GM19043 (cell line): Measurements from ENCODE around the gene PSMB7.

Experiments used
- ATAC-seq: cut with Tn5 transposase; IDR thresholded peaks from one replicate; pipeline ENCODE4 v1.9.1; 2021; ENCODE audit warnings: low read depth; ENCODE audit not compliant: unreplicated experiment

PSMB7 gene

GRCh38 chr9:124330011-124330697 lies 85.1 kb downstream of the PSMB7 start:
- ATAC-seq: no peak

GRCh38 chr9:124329206-124329792 lies 85.9 kb downstream of the PSMB7 start:
- no peak for ATAC-seq

DNA sequence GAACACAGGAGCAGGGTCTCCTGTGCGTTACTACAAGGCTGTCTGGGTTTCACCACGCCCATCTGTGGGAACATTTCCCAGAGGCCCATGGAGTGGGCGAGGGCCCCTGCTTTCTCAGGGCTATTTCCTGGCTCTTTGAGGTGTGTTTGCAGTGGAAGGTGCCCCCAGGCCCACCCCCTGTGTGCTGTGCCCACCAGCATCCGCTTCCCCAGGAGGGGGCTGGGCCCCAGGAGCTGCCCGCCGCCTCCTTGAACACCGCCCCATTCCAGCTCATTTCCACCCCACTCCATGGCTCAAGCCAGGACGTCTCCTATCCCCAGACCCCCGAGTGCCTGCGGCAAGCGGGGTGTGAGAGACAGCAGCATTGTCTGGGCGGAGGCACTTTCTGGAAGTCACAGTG lies 87.0 kb downstream of the PSMB7 start:
- no peak for ATAC-seq

- ATAC-seq: no peak
These were observed 87.8 kb downstream of the PSMB7 start for GRCh38 chr9:124327491-124327890.

GRCh38 chr9:124326378-124326777 lies 88.9 kb downstream of the PSMB7 start:
- ATAC-seq: no peak

- no peak for ATAC-seq
These were observed 89.4 kb downstream of the PSMB7 start for GRCh38 chr9:124325816-124326215.

DNA sequence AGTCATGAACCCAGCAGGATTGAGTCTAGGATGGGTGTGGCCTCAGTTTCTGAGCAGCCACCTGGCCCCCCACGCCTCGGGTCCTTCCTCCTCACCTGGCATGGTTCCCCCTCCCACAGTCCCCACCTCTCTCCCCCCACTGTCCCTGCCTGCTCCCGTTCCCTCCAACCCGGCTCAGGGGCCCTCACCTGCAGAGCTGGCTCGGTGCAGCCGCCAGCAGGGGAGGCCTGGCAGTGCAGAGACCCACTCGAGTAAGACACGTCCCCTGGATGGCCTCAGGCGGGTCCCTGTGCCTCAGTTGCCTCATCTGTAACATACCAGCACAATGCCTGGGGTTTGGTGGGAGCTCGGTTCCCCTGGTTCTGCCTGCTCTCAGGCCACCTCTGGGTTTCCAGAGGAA lies 91.3 kb downstream of the PSMB7 start:
- ATAC-seq: no peak

- ATAC-seq: no peak
These were observed 92.4 kb downstream of the PSMB7 start for GRCh38 chr9:124322618-124323432.

DNA sequence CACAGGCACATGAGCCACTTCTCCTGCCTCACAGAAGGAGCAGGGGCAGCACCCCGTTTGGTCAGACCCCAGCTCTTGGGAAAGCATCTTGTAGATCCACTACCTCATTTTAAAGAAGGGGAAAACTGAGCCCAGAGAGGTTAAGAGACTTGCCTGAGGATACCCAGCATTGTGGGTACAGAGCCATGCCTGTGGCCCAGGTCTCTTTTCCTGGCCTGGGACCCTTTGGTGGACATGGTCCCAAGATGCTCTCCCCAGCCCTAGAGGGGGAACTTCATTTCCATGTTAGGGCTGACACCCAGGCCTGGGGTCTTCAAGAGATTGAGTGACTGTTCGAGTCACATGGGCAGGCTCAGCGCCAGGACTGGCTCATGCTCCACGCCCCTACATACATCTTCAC lies 93.3 kb downstream of the PSMB7 start:
- no peak for ATAC-seq

GRCh38 chr9:124321416-124321815 lies 93.8 kb downstream of the PSMB7 start:
- ATAC-seq: no peak

DNA sequence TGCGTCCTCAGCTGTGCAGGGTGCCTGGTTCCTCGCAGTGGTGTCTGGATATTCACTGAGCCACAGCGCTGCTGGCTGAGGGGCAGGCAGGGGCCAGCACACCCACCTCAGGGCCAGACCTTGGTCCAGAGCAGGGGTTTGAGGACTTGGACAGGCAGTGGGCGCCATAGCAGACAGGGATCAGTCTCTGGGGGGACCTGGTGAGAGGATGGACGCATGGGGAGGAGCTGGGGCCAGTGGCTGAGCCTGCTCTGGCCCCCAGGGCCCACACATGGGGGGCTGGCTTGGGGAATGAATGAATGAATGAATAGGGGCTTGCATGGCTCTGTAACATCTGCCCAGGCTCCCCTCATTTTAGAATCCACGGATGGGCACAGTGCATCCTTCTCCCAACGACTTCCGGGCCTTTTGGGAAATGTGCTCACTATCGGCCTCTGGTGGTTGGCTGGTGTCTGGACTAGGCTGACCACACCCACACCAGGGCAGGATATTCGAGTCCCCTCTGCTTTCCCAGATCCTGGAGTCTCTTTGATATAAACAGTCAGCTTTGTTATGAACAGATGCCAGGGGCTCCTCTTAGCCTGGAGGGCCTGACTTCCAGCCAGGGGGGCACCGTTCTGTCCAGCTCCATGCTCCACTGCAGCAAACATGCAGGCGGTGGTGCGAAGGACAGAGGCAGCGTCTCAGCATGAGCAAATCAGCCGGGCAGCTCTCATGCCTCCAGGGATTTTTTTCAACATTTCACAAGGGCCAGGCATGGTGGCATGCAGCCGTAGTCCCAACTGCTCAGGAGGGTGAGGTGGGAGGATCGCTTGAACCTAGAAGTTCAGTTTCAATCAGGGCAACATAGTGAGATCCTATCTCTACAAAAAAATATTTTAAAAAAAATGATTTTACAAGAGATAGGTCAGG lies 94.9 kb downstream of the PSMB7 start:
- ATAC-seq: no peak

- no peak for ATAC-seq
These were observed 99.4 kb downstream of the PSMB7 start for GRCh38 chr9:124315882-124316281.

DNA sequence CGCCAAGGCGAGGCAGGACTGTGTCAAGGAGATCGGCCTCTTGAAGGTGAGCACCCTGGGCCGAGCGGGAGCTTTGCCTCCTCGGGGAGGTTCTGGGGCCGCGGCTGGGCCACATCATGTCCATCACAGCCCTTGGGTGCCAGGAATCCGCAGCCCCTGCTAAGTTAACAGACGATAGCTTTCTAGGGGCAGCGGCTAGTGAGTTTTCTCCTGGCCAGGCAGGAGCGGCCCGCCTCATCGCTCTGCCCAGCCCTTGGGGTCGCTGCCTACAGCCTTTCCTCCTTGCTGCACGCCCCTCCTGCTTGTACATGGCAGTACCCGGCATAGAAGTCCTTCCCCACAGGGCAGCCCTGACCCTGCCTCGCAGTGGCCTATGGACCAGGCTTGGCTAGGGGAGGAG lies 101.3 kb downstream of the PSMB7 start:
- ATAC-seq: no peak

DNA sequence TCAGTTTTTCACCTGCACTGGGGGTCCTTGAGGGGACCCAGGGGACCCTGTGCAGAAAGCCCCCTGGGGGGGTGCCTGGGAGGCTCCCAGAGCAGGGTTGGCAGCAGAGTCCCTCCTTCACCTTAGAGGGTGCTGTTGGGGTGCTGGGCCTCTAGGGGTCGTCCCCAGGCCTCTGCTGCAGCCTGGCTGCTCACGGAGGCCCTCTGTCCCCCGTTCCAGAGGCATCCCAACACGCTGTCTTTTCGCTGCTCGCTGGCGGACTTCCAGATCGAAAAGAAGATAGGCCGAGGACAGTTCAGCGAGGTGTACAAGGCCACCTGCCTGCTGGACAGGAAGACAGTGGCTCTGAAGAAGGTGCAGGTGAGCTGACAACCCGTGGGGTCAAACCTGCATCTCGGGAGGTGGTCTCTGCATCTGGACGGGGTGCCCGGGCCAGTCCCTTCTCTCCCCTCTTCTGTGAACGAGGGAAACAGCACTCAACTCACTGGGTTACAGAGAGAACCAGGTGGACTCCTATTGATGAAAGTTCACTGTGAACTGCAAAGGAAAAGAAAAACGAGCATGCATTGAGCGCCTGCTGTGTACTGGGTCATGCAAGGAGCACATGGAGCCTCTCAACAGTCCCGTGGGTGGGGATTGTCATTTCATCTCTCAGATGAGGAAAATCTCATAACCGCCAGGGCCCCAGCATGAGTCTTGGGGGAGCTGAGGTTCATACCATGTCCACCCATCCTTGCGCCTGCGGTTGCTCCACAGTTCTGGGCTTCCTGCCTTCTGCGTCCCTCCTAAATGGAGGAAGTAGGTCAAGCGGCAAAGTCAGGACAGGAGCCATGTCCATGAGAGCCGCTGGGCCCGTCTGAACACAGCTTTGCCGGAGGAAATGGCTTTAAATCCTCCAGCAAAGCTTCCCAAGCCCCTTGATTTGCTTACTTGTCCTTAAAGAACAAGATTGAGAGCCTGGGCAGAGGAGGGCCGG lies 102.7 kb downstream of the PSMB7 start:
- ATAC-seq: no peak

DNA sequence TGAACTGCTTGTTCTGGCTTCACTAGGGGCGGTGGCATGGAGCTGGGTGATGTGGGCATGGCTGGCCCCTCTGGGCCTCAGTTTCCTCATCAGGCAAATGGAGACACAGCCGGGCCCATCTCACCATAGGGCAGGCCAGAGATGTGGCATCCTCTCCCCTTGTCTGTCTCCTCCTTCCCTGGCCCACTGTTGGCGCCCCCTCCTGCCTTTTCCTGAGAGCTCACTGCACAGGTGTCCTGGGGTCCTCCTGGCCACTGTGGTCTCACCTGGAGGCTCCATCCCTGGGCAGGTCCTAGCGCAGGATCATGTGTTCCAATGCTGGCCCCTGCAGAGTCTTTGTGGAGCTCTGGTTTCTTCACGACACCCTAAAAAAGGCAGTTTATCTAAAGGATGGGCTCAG lies 104.0 kb downstream of the PSMB7 start:
- ATAC-seq: no peak

DNA sequence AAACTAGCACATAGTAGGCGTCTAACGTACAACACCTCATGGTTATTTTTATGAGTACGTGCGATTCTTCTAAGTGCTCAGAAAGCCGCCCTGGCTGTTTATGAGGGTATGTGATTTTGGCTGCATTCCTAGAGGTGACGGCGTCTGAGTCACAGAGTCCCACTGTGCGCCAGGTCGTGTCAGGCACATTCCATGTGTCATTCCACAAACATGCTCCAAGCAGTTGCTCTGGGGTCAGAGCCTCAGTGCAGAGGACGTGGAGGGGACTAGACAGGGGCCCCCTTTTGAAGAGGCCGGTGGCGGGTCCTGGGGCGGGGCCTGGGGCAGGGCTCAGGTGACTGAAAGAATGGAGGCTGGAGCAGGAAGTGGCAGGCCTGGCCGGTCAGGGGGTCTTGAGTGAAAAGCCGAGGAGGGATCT lies 105.6 kb downstream of the PSMB7 start:
- ATAC-seq: no peak

- no peak for ATAC-seq
These were observed 106.4 kb downstream of the PSMB7 start for GRCh38 chr9:124308606-124309491.

DNA sequence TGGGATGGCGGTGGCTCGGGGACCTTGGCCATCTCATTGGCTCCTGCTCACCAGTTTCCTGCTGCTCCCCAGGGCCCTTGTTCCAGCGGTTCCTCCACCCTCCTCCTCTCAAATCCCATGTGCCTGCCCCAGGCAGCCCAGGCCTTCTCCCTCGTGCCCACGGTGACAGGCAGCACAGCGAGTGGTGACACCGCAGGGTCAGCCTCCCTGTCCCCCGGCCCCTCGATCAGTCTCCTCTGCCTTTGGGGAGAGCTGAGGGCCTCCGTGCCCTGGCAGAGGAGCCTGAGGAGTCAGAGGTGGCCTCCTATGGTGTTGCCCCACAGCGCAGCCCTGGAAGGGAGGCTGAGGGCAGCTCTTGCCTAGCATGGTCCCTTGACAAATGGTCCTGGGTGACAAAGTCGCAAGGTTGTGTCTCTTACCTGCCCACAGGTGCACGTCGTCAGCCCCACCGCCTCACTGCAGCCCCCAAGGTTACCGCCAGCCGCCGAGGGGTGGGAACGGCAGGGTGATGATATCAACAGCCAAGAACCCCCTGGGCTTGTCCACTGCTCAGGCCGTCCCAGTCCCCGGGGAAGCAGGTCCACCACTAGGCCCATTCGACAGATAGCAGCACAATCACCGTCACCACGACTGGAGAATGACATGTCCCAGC lies 107.7 kb downstream of the PSMB7 start:
- no peak for ATAC-seq
